GM12878 (cell line): ENCODE measurements around the gene CDC5L.

Experiments
- HDGF ChIP-seq: fragments of 450-650 bp; IDR thresholded peaks from 2 replicates; pipeline ENCODE4 v1.6.1; 2016; ENCODE audit warnings: antibody characterized with exemption
- NR2C1 ChIP-seq: fragments of 450-650 bp; IDR thresholded peaks from 2 replicates; pipeline ENCODE4 v1.6.1; 2017; ENCODE audit warnings: antibody characterized with exemption, mild to moderate bottlenecking, moderate library complexity
- POLR2AphosphoS5 ChIP-seq: IDR thresholded peaks from 2 replicates; pipeline ENCODE4 v1.6.1; 2011; ENCODE audit warnings: mild to moderate bottlenecking, low read length, inconsistent platforms
- TF ChIP-seq, protein P1 (sequence below), 3 experiments: IDR thresholded peaks in 2 of 3; conservative IDR thresholded peaks in 1 of 3; 2 replicates each; pipeline ENCODE4 v1.5.1; 2011; ENCODE audit warnings: low read depth in 3 of 3, low read length in 3 of 3, mild to moderate bottlenecking in 3 of 3, control low read depth in 2 of 3, moderate library complexity in 2 of 3, inconsistent platforms in 1 of 3, mixed read lengths in 1 of 3; ENCODE audit not compliant: control insufficient read depth in 2 of 3, insufficient read depth in 1 of 3; ENCODE audit errors: extremely low read depth in 1 of 3

DNA sequence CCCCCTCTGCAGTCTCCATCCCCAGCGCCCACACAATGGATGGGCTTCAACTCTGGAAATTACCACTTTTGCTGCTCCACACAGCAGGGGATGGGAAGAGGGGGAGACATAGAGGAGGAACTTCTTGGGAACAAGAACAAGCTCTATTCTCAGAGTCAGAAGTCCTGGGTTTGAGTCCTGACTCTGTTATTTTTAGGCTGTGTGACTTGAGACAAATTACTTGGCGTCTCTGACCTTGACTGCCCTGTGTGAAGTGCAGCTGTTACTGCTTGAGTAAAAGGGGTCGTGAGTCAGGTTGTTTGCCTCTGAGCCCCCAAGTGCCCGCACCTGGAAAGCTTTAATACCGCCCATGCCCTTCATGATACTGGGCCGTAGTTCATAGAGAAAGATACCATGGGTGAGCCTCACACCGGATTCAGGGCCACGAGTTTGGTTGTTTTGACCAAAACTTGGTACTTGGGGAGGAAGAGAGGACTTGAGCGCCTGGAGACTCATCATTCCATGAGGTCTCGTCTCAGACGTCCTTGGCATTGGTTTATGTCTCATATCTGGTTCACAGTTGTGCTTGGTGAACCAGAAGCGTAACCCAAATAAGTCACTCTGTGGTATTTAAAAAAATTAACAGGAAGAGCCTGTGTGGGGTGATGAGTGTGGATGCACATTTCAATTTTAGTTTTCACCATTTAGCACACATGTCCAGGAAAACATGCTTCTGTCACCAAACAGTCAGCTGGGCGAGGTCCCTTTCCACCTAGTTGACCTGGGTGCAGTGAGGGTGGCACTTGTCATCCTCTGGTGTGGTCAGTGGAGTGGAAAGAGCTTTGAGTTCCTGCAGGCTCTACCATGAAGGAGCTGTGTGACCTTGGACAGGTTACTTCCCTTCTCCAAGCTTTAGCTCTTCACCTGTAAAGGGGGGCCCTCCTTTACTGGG is 75.6 kb downstream of the CDC5L start:
- TF ChIP-seq, protein P1, sequence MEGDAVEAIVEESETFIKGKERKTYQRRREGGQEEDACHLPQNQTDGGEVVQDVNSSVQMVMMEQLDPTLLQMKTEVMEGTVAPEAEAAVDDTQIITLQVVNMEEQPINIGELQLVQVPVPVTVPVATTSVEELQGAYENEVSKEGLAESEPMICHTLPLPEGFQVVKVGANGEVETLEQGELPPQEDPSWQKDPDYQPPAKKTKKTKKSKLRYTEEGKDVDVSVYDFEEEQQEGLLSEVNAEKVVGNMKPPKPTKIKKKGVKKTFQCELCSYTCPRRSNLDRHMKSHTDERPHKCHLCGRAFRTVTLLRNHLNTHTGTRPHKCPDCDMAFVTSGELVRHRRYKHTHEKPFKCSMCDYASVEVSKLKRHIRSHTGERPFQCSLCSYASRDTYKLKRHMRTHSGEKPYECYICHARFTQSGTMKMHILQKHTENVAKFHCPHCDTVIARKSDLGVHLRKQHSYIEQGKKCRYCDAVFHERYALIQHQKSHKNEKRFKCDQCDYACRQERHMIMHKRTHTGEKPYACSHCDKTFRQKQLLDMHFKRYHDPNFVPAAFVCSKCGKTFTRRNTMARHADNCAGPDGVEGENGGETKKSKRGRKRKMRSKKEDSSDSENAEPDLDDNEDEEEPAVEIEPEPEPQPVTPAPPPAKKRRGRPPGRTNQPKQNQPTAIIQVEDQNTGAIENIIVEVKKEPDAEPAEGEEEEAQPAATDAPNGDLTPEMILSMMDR (IDR thresholded peaks at IDR 0.05 in 2 of 3, conservative IDR thresholded peaks at IDR 0.05 in 1 of 3; ENCODE audit: control insufficient read depth in 2 of 3, extremely low read depth in 1 of 3, insufficient read depth in 1 of 3, low read depth in 3 of 3, low read length in 3 of 3): no peak
- no peak for TF ChIP-seq HDGF
- no peak for TF ChIP-seq NR2C1
- TF ChIP-seq POLR2AphosphoS5: no peak
